SK-N-MC (cell line): ENCODE measurements around the gene CFAP221.

Experiments
- EZH2 ChIP-seq: fragments of 200-600 bp; sonication (generic); IDR thresholded peaks from one replicate; pipeline ENCODE4 v1.6.1; 2017; ENCODE audit warnings: antibody characterized with exemption
- POLR2AphosphoS5 ChIP-seq: IDR thresholded peaks from 2 replicates; pipeline ENCODE4 v1.6.1; 2012; ENCODE audit warnings: mild to moderate bottlenecking, low read depth, low read length, borderline replicate concordance

GRCh38 chr2:119544075-119544938, at the start of gene CFAP221:
- TF ChIP-seq EZH2 (no peak), POLR2AphosphoS5 (no peak)
